Fibroblast of villous mesenchyme (primary cell): ENCODE data around the gene MYCN. TPM values are rescaled to one million over a fixed set of nuclear protein-coding genes. Genes with fewer than 3 reads are reported as not detected.

Experiments used
- DNase-seq: peaks from one replicate; pipeline ENCODE4 v3.0.0-alpha.2; 2010; ENCODE audit warnings: low read depth
- H3K4me3 ChIP-seq: 2 replicates; pipeline ENCODE4 v1.5.1; 2011; ENCODE audit warnings: low read depth, mild to moderate bottlenecking, low read length
- CTCF ChIP-seq: IDR thresholded peaks from 2 replicates; pipeline ENCODE4 v1.5.1; 2012; ENCODE audit warnings: low read depth, mild to moderate bottlenecking, low read length; ENCODE audit not compliant: insufficient read depth
- total RNA-seq: library from RNA; depleted of rRNA; stranded (reverse); fragments of >200 nt; gene quantifications from 2 replicates; pipeline ENCODE4 v1.2.3, GENCODE V29; 2012

MYCN gene
- total RNA-seq, 1 donor, result under 0.01 TPM

GRCh38 chr2:15944325-15945017 is 4.1 kb downstream of the MYCN start:
- H3K4me3 ChIP-seq, result no peak overlapping the region
- TF ChIP-seq CTCF, result no peak
- DNase-seq, result no peak

GRCh38 chr2:15945909-15946705 is 5.8 kb downstream of the MYCN start:
- DNase-seq, result no peak
- TF ChIP-seq CTCF, result no peak
- H3K4me3 ChIP-seq, result no peak overlapping the region

GRCh38 chr2:15946983-15947382 is 6.6 kb downstream of the MYCN start:
- no peak for DNase-seq
- H3K4me3 ChIP-seq, result no peak overlapping the region
- no peak for TF ChIP-seq CTCF

- DNase-seq, result no peak
- no peak for TF ChIP-seq CTCF
- no peak overlapping the region for H3K4me3 ChIP-seq
These were observed 7.1 kb downstream of the MYCN start for GRCh38 chr2:15947431-15947830.

- no peak for TF ChIP-seq CTCF
These were observed 8.3 kb downstream of the MYCN start for GRCh38 chr2:15948704-15948957.

GRCh38 chr2:15949126-15949525 is 8.8 kb downstream of the MYCN start:
- DNase-seq, result no peak
- TF ChIP-seq CTCF, result no peak
- no peak overlapping the region for H3K4me3 ChIP-seq

More at GRCh38 chr2:15948704-15948957, 8.3 kb downstream of the MYCN start:
- no peak overlapping the region for H3K4me3 ChIP-seq
- no peak for DNase-seq
